Measurements from ENCODE around the gene PEPD.

Gene PEPD

GRCh38 chr19:33377586-33378475 lies 143.8 kb downstream of the PEPD start:
- DNase-seq = peak; percentile 45

- DNase-seq = no peak
Measured at GRCh38 chr19:33376941-33377557, 144.5 kb downstream of the PEPD start.

GRCh38 chr19:33376423-33376822 lies 145.2 kb downstream of the PEPD start:
- no peak for DNase-seq

GRCh38 chr19:33375837-33376159 lies 145.8 kb downstream of the PEPD start:
- no peak for DNase-seq

- DNase-seq = no peak
Measured at GRCh38 chr19:33375156-33375836, 146.3 kb downstream of the PEPD start.

- DNase-seq = peak; percentile 51
Measured at GRCh38 chr19:33374236-33374714, 147.3 kb downstream of the PEPD start.

DNA sequence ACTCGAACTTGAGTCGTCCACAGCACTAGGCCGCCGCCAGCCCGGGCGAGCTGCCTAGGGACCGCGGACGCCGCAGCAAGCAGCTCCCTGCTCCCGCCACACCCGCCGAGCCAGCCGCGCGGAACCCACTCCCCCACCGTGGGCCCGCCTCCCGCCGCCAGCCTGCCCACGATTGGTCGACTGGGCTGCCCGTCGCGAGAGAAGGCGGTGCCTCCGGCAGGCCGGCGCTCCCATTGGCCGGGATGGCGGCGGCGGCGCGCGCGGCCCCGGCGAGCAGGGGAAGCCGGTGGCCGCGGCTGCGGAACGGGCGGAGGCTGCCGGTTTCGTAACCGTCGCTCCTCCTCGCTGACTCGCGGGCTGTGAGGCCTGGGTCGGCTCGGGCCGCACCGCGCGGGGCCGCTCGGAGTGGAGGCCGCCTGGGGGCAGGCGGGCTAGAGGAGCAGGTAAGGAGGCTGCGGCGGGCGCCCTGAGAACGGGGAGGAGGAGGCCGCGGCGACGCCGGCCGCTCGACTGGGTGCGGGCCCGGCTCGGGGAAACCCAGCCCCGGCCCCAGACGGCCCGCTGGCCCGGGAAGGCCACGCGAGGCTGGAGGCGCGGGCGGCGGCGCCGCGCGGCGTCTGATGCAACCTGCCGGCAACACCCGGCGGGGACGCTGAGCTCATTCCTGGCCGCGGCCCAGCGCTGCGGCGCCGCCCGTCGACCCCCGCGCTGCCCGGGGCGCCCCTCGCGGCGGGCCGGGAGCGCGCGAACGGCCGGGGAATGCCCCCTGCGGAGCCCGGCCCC lies 147.9 kb downstream of the PEPD start, which contains the start of gene CEBPG:
CEBPG (plus strand) TSS at position 257 of the 783 bp plus-strand sequence. CDS start 5,531 bp downstream, outside the sequence.
- DNase-seq = peak; percentile 62

GRCh38 chr19:33370783-33371182 lies 150.8 kb downstream of the PEPD start:
- no peak for DNase-seq

DNA sequence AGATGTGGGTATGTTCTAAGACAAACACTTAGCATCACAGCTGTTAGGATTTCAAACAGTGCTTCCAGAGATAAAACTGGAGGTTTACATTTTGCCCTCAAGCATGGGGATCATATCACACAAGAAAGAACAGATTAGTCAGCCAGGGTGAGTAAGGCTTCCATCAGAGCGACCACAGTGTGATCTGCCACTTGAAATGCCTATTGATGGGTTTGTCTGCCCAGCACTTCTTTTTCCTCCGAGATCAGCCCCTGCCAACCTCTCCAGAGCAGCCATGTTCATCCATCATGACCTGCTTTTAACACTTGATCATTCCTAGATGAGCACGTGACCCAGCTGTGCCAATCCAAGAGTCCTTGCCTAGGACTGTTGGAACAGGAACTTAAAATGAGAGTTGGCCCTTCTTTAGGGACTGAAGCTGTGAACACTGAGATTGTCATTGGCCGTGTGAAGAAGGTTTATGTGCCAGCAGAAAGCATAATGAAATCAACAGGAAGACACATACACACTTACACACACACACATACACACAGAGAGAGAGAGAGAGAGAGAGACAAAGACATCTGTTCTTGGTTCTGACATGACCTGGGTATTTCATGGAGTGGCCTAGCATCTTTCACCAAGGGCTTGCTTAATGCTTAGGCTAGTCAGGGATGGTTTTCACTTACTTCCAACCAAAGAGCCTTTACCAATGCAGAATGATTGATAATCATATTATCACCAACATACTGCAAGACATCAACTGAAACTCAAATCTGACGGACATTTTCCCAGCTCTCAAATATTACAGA lies 153.3 kb downstream of the PEPD start:
- DNase-seq = no peak

DNA sequence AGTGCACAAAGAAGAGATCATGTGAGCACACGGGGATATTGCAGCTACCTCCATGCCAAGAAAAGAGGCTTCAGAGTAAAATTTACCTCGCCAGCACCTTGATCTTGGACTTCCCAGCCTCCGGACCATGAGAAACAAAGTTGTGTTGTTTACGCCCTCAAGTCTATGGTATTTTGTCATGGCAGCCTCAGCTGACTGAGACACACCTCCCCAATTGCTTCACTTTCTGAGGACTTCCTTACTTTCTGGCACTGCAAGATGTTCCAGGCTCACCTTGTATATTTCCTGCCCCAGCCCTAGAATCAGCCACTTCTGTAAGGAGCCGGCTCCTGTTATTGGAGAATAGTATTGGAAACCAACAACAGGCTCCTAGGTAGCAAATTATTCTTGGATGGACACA lies 154.7 kb downstream of the PEPD start:
- DNase-seq = no peak

DNA sequence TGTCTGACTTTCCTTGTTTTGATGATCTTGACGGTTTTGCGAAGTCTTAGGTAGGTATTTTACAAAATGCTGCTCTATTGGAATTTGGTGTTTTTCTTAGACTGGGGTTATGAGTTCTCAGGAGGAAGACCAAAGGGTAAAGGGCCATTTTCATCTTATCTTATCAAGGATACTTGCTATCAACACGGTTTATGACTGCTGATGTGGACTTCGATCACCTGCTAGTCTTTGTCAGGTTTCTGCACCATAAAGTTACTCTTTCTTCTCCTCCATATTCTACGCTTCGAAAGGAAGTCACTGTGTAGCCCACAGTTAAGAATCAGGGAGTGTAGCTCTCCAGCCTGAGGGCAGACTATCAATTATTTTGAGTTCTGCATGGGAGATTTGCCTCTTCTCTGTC lies 155.5 kb downstream of the PEPD start:
- DNase-seq = no peak

DNA sequence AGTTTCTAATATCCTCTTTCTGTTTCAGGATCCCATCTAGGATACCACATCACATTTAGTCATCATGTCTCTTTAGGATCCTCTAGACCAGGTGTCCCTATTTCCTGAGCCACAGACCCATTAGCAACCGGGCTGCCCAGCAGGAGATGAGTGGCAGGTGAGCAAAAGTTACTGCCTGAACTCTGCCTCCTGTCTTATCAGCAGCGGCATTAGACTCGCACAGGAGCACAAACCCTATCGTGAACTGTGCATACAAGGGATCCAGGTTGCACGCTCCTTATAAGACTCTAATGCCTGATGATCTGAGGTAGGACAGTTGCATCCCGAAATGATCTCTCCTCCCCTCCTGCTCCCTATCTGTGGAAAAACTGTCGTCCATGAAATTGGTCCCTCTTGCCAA lies 155.9 kb downstream of the PEPD start:
- no peak for DNase-seq

DNA sequence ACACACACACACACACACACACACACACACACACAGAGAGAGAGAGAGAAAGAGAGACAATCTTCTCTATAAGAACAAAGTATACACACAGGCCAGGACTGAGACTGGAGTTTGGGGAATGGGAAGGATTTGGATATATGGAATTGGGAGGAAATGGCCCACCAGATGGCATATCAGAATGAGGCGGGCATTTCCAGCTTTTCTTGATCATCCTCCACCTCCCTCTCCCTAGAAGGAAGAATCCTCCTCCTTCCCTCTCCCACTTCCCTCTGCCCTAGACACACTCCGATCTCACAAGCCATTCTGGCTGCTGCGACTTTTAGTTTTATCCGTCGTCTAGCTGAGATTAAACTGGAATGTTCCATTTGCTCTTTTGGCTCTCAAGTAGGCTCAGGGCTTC lies 158.1 kb downstream of the PEPD start:
- DNase-seq = no peak

DNA sequence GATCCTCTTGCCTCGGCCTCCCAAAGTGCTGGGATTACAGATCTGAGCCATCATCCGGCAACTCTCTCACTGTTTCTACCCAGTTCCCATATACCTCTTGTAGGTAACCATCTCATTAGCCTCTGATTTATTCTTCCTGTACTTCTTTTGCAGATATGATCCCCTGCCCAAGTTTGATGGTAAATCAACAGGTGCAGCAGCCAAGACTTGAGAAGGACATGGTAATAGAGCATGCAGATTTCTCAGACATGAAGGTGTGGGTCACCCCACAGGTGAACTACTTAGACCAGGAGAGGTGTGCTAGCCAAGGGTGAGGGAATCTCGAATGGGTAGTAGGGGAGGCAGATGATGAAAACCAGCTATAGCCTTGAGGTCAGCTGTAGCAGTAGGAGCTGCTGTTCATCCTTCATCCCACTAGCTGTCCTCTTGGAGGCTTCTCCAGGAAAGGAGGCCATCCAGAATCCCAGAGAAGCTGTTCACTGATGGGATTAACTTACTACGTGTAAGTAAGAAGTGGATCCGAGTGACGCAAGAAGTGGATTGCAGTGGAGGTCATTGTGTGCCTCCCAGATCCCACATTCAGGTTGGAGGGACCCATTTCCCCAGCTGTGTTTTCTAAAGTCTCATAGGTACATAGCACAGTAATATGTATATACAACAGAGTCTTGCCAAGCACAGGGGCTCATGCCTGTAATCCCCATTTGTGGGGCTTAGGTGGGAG lies 158.9 kb downstream of the PEPD start:
- DNase-seq = no peak

GRCh38 chr19:33359581-33359980 lies 162.0 kb downstream of the PEPD start:
- no peak for DNase-seq

- DNase-seq = no peak
Measured at GRCh38 chr19:33358408-33358807, 163.2 kb downstream of the PEPD start.

- DNase-seq = no peak
Measured at GRCh38 chr19:33357556-33357955, 164.0 kb downstream of the PEPD start.

DNA sequence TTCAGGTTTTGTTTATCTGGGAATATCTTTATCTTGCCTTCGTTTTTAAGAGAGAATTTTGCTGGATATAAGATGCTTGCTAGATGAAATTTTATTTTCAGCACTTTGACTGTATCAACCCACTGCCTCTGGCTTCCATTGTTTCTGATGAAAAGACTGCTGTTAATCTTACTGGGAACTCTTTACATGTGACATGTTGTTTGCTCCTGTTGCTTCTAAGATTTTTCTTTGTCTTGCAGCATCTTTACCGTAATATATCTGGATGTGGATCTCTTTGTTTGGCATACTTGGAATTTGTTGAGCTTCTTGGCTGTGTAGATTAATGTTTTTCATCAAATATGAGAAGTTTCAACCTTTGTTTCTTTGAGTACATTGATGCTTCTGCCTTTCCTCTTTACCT lies 166.1 kb downstream of the PEPD start:
- no peak for DNase-seq

- no peak for DNase-seq
Measured at GRCh38 chr19:33350538-33351309, 170.9 kb downstream of the PEPD start.
